BE2C (cell line): ENCODE measurements around the gene RPS14.
A peak's percentile ranks its signal among the peaks of the same experiment; 100 is the strongest.

Experiments used
- DNase-seq: peaks from one replicate; pipeline ENCODE4 v3.0.0-alpha.2; 2020
- H3K27me3 ChIP-seq: fragments of 250-450 bp; sonication (Bioruptor Pico); 2 replicates; pipeline ENCODE4 v1.5.1; 2020; ENCODE audit warnings: mild to moderate bottlenecking
- H3K36me3 ChIP-seq: fragments of 250-450 bp; sonication (Bioruptor Pico); 2 replicates; pipeline ENCODE4 v1.5.1; 2020; ENCODE audit warnings: mild to moderate bottlenecking
- H3K4me1 ChIP-seq: fragments of 250-450 bp; sonication (Bioruptor Pico); 2 replicates; pipeline ENCODE4 v1.5.1; 2020
- H3K4me3 ChIP-seq: 2 replicates; pipeline ENCODE4 v1.5.1; 2011; ENCODE audit warnings: low read depth, low read length
- H3K9me3 ChIP-seq: fragments of 250-450 bp; sonication (Bioruptor Pico); 2 replicates; pipeline ENCODE4 v1.5.1; 2020
- TF ChIP-seq, protein P1 (sequence below): IDR thresholded peaks from 2 replicates; pipeline ENCODE4 v1.5.1; 2012; ENCODE audit warnings: mild to moderate bottlenecking, low read depth, low read length

Gene RPS14

DNA sequence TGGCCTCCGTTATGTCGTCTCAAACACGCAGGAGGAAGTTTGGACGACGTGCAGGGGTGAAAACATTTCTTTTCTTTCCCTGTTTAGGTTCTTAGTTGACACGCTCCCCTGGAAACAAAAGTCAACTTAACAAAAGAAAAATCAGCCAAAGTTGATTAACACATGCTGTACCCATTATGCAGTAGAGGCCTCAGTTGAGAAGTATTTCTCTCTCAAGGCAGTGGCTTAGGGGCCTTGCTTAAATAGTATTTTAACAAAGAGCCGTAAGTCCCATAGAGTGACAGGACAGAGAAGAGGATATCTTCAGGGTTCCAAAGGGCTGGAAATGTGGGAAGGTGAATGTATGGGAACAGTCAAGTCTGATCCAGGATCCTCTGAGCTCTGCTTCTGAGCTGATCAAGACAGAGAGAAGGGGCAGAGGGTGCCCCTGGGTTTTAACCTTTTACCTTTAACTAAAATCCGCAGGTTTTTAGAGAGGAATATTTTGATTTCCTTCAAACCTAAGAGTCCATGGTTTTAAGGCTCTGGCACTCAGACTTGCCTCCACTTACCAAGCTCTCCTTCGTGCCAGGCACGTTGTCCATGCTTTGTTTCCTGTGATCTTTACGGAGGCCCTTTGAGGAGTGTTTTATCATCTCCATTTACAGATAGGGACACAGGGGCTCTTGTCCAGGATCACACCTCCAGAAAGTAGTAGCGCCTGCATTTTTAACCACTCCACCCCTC is 36.2 kb downstream of the RPS14 start:
- TF ChIP-seq, protein P1, sequence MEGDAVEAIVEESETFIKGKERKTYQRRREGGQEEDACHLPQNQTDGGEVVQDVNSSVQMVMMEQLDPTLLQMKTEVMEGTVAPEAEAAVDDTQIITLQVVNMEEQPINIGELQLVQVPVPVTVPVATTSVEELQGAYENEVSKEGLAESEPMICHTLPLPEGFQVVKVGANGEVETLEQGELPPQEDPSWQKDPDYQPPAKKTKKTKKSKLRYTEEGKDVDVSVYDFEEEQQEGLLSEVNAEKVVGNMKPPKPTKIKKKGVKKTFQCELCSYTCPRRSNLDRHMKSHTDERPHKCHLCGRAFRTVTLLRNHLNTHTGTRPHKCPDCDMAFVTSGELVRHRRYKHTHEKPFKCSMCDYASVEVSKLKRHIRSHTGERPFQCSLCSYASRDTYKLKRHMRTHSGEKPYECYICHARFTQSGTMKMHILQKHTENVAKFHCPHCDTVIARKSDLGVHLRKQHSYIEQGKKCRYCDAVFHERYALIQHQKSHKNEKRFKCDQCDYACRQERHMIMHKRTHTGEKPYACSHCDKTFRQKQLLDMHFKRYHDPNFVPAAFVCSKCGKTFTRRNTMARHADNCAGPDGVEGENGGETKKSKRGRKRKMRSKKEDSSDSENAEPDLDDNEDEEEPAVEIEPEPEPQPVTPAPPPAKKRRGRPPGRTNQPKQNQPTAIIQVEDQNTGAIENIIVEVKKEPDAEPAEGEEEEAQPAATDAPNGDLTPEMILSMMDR, result no peak
- H3K9me3 ChIP-seq, result no peaks in the 10 kb centered on the region
- H3K36me3 ChIP-seq, result no peaks in the 10 kb centered on the region
- H3K4me1 ChIP-seq, result peaks cover 9% of the 10 kb centered on the region
- H3K27me3 ChIP-seq, result no peaks in the 10 kb centered on the region
- no peak for DNase-seq
- H3K4me3 ChIP-seq, result no peak overlapping the region

DNA sequence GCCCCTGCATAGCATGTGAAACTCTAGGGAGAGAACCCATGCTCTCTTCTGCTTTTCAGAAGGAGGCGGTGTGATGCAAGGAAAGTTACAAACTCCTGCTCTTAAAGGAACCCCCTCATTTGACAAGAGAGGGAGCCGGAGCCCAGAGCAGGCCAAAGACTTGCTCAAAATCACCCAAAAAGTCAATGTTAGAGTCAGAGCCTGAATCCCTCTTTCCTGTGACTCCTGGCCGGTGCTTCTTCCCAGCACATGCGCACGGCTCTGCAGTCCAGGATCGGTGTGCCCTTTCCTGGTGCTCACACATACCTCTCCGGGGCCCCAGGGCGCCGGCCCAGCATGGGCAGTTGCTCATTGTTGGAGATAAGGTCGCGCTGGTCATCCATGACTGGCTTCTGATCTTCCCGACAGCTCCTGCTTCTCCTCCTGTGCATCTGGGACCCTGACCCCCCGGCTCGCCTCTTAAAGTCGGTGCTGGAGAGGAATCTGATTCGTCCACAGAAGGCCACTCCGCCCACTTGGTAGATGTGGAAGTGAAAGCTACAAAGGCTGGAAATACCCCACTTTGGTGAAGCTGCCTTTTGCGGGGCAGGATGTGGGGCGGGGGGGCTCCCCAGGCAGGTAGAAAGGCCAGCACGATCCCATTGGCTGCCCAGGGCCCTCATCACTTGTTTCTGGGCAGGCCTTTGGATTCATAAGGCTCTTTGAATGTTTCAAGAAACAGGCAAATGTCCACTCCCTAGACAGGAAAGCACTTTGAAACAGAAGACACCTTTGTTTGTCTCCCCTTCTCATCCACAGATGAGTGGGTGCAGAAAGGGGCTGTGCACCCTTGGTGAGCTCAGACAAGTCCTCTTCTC is 37.0 kb downstream of the RPS14 start, which contains the start of gene CD74:
TSS of gene CD74 (minus strand) at position 592 of the 857 bp plus-strand sequence. CDS start at position 431, 161 bp downstream.
- TF ChIP-seq, protein P1, result no peak
- H3K9me3 ChIP-seq, result no peaks in the 10 kb centered on the region
- no peaks in the 10 kb centered on the region for H3K27me3 ChIP-seq
- H3K4me3 ChIP-seq, result no peak within 1 kb of the TSS
- no peaks in the 10 kb centered on the region for H3K36me3 ChIP-seq
- DNase-seq, result no peak
- peaks cover 9% of the 10 kb centered on the region for H3K4me1 ChIP-seq

DNA sequence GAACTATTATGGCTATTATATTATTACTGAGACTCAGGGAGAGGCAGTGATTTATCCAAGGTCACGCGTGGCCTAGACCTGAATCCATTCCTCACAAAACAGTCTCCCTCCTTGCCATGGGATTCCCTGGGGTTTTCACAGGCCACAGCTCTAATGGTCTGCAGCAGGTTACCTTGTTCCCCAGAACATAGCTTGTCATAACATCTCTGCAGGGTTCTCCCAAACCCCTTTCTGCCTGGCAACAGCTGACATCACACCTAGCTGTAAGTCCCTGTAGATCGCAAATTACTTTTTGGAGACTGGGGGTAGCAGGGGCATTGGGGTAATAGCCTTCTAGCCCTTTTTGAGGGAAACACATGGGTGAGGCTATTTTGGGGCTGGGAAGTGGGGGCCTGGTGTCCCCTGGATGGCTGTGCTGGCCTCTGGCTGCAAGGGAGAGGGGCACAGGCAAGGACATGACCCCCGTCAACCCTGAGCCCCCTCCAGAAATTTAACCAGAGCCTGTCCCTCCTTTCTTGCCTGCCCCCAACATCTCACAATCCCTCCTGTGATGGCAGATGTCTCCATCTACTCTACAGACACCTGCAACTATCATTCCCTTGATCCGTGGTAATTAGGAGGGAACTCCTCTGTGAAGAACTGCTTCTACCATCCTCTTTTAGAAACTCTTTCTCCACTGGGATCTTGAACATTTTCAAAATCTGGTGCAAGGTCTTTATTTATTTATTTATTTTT is 38.1 kb downstream of the RPS14 start:
- no peak for DNase-seq
- Histone ChIP-seq H3K36me3 (no peaks in the 10 kb centered on the region), H3K4me3 (no peak overlapping the region), H3K9me3 (no peaks in the 10 kb centered on the region), H3K27me3 (no peaks in the 10 kb centered on the region), H3K4me1 (peaks cover 9% of the 10 kb centered on the region)
- TF ChIP-seq, protein P1, result no peak

DNA sequence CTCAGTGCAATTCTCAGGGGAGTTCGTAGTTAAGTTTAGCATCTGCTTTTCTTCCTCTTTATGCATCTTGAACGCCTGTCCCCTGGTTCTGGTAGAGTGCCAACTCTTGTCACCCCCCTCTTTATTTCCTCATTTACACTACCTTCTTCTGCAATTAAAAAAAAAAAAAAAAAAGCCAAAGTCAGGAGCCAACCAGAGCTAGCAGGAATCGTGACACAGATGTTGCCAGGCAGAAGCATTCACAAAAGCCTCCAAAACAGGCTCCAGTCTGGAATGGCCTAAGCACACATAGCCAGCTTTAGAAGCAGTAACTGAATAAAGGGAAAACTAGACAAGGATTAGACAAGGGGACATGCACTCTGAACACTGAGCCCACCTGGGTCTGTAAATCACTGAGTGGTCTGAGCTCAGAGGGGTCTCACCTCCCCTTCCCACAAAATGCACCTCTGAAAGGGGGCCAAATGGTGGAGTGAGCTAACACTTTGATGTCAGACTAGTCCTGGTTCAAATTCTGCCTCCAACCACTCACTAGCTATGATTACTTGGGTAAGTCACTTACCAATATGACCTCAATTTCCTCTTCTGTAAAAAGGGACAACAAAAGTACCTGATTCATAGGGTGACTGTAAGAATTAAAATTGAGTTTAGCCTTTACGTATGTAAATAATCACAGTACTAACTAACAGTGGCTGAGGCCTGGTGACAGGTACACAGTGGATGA is 38.9 kb downstream of the RPS14 start:
- H3K4me3 ChIP-seq, result no peak overlapping the region; the same call in 1 of the 2 replicates
- H3K4me1 ChIP-seq, result peaks cover 9% of the 10 kb centered on the region
- no peaks in the 10 kb centered on the region for H3K36me3 ChIP-seq
- no peaks in the 10 kb centered on the region for H3K27me3 ChIP-seq
- TF ChIP-seq, protein P1, result no peak
- H3K9me3 ChIP-seq, result no peaks in the 10 kb centered on the region
- DNase-seq, result peak; percentile 64

DNA sequence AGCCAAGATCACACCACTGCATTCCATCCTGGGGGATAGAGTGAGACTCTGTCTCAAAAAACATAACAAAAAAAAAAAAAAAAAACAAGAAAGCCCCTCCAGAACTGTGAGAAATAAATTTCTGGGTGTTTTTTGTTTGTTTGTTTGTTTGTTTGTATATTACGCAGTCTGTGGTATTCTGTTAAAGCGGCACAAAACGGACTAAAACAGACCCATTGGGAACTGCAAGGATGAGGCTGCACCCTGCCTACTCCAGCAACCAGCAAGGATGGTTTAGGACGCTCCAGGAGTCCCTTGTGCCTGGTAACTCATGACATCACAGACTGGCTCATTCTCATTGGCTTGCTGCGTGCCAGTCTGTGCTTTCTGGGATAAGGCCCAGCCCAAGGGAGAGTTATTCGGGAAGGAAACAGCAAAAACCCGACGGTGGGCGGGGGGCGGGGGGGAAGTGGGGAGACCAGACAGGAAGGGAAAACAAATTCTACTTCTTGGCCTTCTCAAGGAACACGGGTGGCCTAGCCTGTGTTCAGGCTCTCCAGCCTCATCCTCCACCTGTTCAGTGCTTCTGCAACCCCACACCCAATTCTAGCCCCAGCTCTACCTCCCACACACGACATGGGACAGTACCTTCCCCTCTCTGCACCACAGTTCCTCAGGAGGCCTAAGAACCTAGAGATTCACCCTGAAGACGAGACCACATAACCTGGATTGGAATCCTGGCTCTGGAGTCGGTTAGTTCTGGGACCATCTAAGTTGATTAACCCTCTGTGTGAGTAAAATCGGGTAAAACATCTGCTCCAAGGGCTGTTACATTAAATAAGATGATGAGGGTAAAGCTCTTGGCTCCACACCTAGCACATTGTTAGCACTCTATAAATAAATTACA is 39.7 kb downstream of the RPS14 start:
- no peaks in the 10 kb centered on the region for H3K9me3 ChIP-seq
- DNase-seq, result peak; percentile 83
- TF ChIP-seq, protein P1, result no peak
- H3K27me3 ChIP-seq, result no peaks in the 10 kb centered on the region
- peak overlapping the region; percentile 20 for H3K4me3 ChIP-seq
- peaks cover 9% of the 10 kb centered on the region for H3K4me1 ChIP-seq
- no peaks in the 10 kb centered on the region for H3K36me3 ChIP-seq
